DOHH2 (cell line): ENCODE data around the gene SH3RF3.

Experiments used
- H3F3A ChIP-seq: fragments of 200-600 bp; sonication (generic), shearing (Covaris generic); 2 replicates; pipeline ENCODE4 v1.6.0; 2016; ENCODE audit warnings: antibody characterized with exemption, mild to moderate bottlenecking; ENCODE audit not compliant: control insufficient read depth, insufficient read depth
- H3K27ac ChIP-seq: fragments of 200-600 bp; sonication (generic); 2 replicates; pipeline ENCODE4 v1.5.1; 2014; ENCODE audit warnings: low read depth, mild to moderate bottlenecking, low read length, moderate library complexity
- H3K27me3 ChIP-seq: fragments of 200-600 bp; sonication (generic); 2 replicates; pipeline ENCODE4 v1.6.1; 2014; ENCODE audit warnings: mild to moderate bottlenecking, low read length, mixed read lengths; ENCODE audit not compliant: control insufficient read depth
- H3K36me3 ChIP-seq: fragments of 200-600 bp; sonication (generic); 2 replicates; pipeline ENCODE4 v1.6.1; 2014; ENCODE audit warnings: mild to moderate bottlenecking, low read length, moderate library complexity, mixed read lengths; ENCODE audit not compliant: control insufficient read depth
- H3K4me1 ChIP-seq: fragments of 200-600 bp; sonication (generic); 2 replicates; pipeline ENCODE4 v1.6.1; 2014; ENCODE audit warnings: mild to moderate bottlenecking, low read length, mixed read lengths; ENCODE audit not compliant: control insufficient read depth
- H3K4me2 ChIP-seq: fragments of 200-600 bp; sonication (generic); 2 replicates; pipeline ENCODE4 v1.6.0; 2014; ENCODE audit warnings: mild to moderate bottlenecking, low read length, moderate library complexity
- H3K4me3 ChIP-seq: fragments of 200-600 bp; sonication (generic); 2 replicates; pipeline ENCODE4 v1.5.1; 2014; ENCODE audit warnings: mild to moderate bottlenecking, low read length, mixed read lengths
- H3K79me2 ChIP-seq: fragments of 200-600 bp; sonication (generic); 2 replicates; pipeline ENCODE4 v1.6.1; 2014; ENCODE audit warnings: mild to moderate bottlenecking, low read length, mixed read lengths; ENCODE audit not compliant: control insufficient read depth
- H3K9me2 ChIP-seq: fragments of 200-600 bp; sonication (generic); replicated peaks from 2 replicates; pipeline ENCODE4 v1.6.1; 2014; ENCODE audit warnings: mild to moderate bottlenecking, low read length, mixed read lengths; ENCODE audit not compliant: control insufficient read depth
- H3K9me3 ChIP-seq: fragments of 200-600 bp; sonication (generic); 2 replicates; pipeline ENCODE4 v1.6.1; 2014; ENCODE audit warnings: antibody characterized with exemption, low read length, mixed read lengths; ENCODE audit not compliant: control insufficient read depth, insufficient read depth
- H4K20me1 ChIP-seq: fragments of 200-600 bp; sonication (generic); 2 replicates; pipeline ENCODE4 v1.6.0; 2014; ENCODE audit warnings: low read depth, mild to moderate bottlenecking, antibody characterized with exemption, low read length, moderate library complexity; ENCODE audit not compliant: control insufficient read depth, insufficient read depth
- CTCF ChIP-seq: fragments of 200-600 bp; sonication (generic); IDR thresholded peaks from one replicate; pipeline ENCODE4 v1.5.1; 2014; ENCODE audit warnings: antibody characterized with exemption, mild to moderate bottlenecking, low read depth, low read length; ENCODE audit not compliant: poor library complexity, severe bottlenecking
- EZH2phosphoT487 ChIP-seq: fragments of 200-600 bp; sonication (generic); IDR thresholded peaks from 2 replicates; pipeline ENCODE4 v1.6.1; 2017; ENCODE audit warnings: borderline replicate concordance, mild to moderate bottlenecking, antibody characterized with exemption, low read length, moderate library complexity, mixed read lengths

SH3RF3 gene

GRCh38 chr2:109353806-109354745, 225.1 kb downstream of the SH3RF3 start:
- Histone ChIP-seq H3K79me2 (no peaks in the 10 kb centered on the region), H4K20me1 (no peaks in the 10 kb centered on the region), H3K9me2 (no peaks in the 10 kb centered on the region), H3F3A (no peaks in the 10 kb centered on the region), H3K4me2 (no peak overlapping the region), H3K27ac (no peak overlapping the region), H3K27me3 (peaks cover 11% of the 10 kb centered on the region; the same call in 1 of the 2 replicates), H3K9me3 (no peaks in the 10 kb centered on the region), H3K4me1 (no peaks in the 10 kb centered on the region), H3K4me3 (no peak overlapping the region), H3K36me3 (no peaks in the 10 kb centered on the region)
- TF ChIP-seq EZH2phosphoT487 (no peak), CTCF (no peak)

GRCh38 chr2:109355192-109355843, 226.3 kb downstream of the SH3RF3 start:
- no peak for TF ChIP-seq EZH2phosphoT487
- no peak for TF ChIP-seq CTCF
- H3K4me3 ChIP-seq = no peak overlapping the region
- H3K27me3 ChIP-seq = peaks cover 11% of the 10 kb centered on the region; the same call in 1 of the 2 replicates
- no peaks in the 10 kb centered on the region for H3F3A ChIP-seq
- H3K4me1 ChIP-seq = no peaks in the 10 kb centered on the region
- no peak overlapping the region for H3K27ac ChIP-seq
- no peaks in the 10 kb centered on the region for H4K20me1 ChIP-seq
- no peaks in the 10 kb centered on the region for H3K9me3 ChIP-seq
- H3K9me2 ChIP-seq = no peaks in the 10 kb centered on the region
- H3K4me2 ChIP-seq = no peak overlapping the region
- H3K79me2 ChIP-seq = no peaks in the 10 kb centered on the region
- no peaks in the 10 kb centered on the region for H3K36me3 ChIP-seq

GRCh38 chr2:109356324-109357035, 227.5 kb downstream of the SH3RF3 start:
- H3K9me2 ChIP-seq = no peaks in the 10 kb centered on the region
- no peaks in the 10 kb centered on the region for H3K79me2 ChIP-seq
- no peaks in the 10 kb centered on the region for H3K4me1 ChIP-seq
- H3F3A ChIP-seq = no peaks in the 10 kb centered on the region
- H3K4me2 ChIP-seq = no peak overlapping the region
- no peaks in the 10 kb centered on the region for H4K20me1 ChIP-seq
- H3K9me3 ChIP-seq = no peaks in the 10 kb centered on the region
- TF ChIP-seq EZH2phosphoT487 = no peak
- TF ChIP-seq CTCF = no peak
- H3K27ac ChIP-seq = no peak overlapping the region
- H3K4me3 ChIP-seq = no peak overlapping the region
- H3K27me3 ChIP-seq = 0 out of 2 replicates have a peak, but pooled peaks cover 3% of the 10 kb centered on the region
- H3K36me3 ChIP-seq = no peaks in the 10 kb centered on the region
